ENCODE data around the gene OR2T11. TPM values are rescaled to one million over a fixed set of nuclear protein-coding genes. Genes with fewer than 3 reads are reported as not detected.
"Not testable (repeated sequence)": the region's sequence is repeated elsewhere in the genome, so short reads cannot be mapped to it uniquely, and the experiment has no call there.

Gene OR2T11
- total RNA-seq, result not detected

GRCh38 chr1:248634991-248635390 is at the start of gene OR2T11:
Gene OR2T11, minus strand, starts transcription at chr1:248635091. Its CDS starts 7,963 bp downstream, at chr1:248627128.
- ATAC-seq (ENCODE audit: low FRiP score); DNase-seq (ENCODE audit: low spot score): not testable (repeated sequence)

GRCh38 chr1:248681651-248682050 is 46.8 kb upstream of the OR2T11 start:
- no peak for DNase-seq (ENCODE audit: low spot score)
- no peak for TF ChIP-seq CTCF (IDR thresholded peaks at IDR 0.05)
- ATAC-seq (ENCODE audit: low FRiP score), result no peak

- no peak for DNase-seq (ENCODE audit: low spot score)
- no peak for ATAC-seq (ENCODE audit: low FRiP score)
- no peak for TF ChIP-seq CTCF (IDR thresholded peaks at IDR 0.05)
These were observed 35.1 kb upstream of the OR2T11 start for GRCh38 chr1:248670003-248670402.

- not testable (repeated sequence) for ATAC-seq (ENCODE audit: low FRiP score); DNase-seq (ENCODE audit: low spot score)
These were observed 28.8 kb upstream of the OR2T11 start for GRCh38 chr1:248663453-248664328.

- DNase-seq (ENCODE audit: low spot score); ATAC-seq (ENCODE audit: low FRiP score): not testable (repeated sequence)
These were observed 21.9 kb upstream of the OR2T11 start for GRCh38 chr1:248656797-248657196.

- not testable (repeated sequence) for DNase-seq (ENCODE audit: low spot score); ATAC-seq (ENCODE audit: low FRiP score)
These were observed 20.5 kb upstream of the OR2T11 start, which contains the start of gene OR2T27 for GRCh38 chr1:248655354-248655753. Gene OR2T27, minus strand, starts transcription at chr1:248655528. Its CDS starts 4,644 bp downstream, at chr1:248650884.

GRCh38 chr1:248648770-248649536 is 14.1 kb upstream of the OR2T11 start:
- not testable (repeated sequence) for DNase-seq (ENCODE audit: low spot score); ATAC-seq (ENCODE audit: low FRiP score)

GRCh38 chr1:248645178-248645577 is 10.3 kb upstream of the OR2T11 start, which contains the start of gene OR2T35:
Gene OR2T35, minus strand, starts transcription at chr1:248645278. Its CDS starts 6,020 bp downstream, at chr1:248639258.
- ATAC-seq (ENCODE audit: low FRiP score); DNase-seq (ENCODE audit: low spot score): not testable (repeated sequence)

GRCh38 chr1:248642971-248643651 is 8.2 kb upstream of the OR2T11 start:
- ATAC-seq (ENCODE audit: low FRiP score); DNase-seq (ENCODE audit: low spot score): not testable (repeated sequence)

- DNase-seq (ENCODE audit: low spot score); ATAC-seq (ENCODE audit: low FRiP score): not testable (repeated sequence)
These were observed 6.7 kb upstream of the OR2T11 start for GRCh38 chr1:248641583-248641982.

GRCh38 chr1:248640906-248641305 is 6.0 kb upstream of the OR2T11 start:
- DNase-seq (ENCODE audit: low spot score); ATAC-seq (ENCODE audit: low FRiP score): not testable (repeated sequence)

GRCh38 chr1:248639652-248640051 is 4.8 kb upstream of the OR2T11 start:
- DNase-seq (ENCODE audit: low spot score); ATAC-seq (ENCODE audit: low FRiP score): not testable (repeated sequence)

GRCh38 chr1:248636612-248637011 is 1.7 kb upstream of the OR2T11 start:
- ATAC-seq (ENCODE audit: low FRiP score); DNase-seq (ENCODE audit: low spot score): not testable (repeated sequence)

All from omental fat pad (tissue), 4 donors.